Activated CD4-positive, alpha-beta T cell treated with anti-CD3 and anti-CD28 coated beads, Interleukin-2, amount 10 ng/mL, durations not matched to agents 24 days and 14 days (primary cell): ENCODE measurements around the gene SCIN. TPM values are rescaled to one million over a fixed set of nuclear protein-coding genes. Genes with fewer than 3 reads are reported as not detected.
"Not testable (repeated sequence)": the region's sequence is repeated elsewhere in the genome, so short reads cannot be mapped to it uniquely, and the experiment has no call there.

Experiments used
- DNase-seq: peaks from one replicate; pipeline ENCODE4 v3.0.0; 2022
- H3K27ac Mint-ChIP-seq: one replicate; pipeline ENCODE4 v1.8.0; 2022; ENCODE audit warnings: mild to moderate bottlenecking, mixed read lengths
- H3K27me3 Mint-ChIP-seq: one replicate; pipeline ENCODE4 v1.8.0; 2022; ENCODE audit warnings: mixed read lengths
- H3K36me3 Mint-ChIP-seq: one replicate; pipeline ENCODE4 v1.8.0; 2022; ENCODE audit warnings: low read depth, mild to moderate bottlenecking, mixed read lengths
- H3K4me1 Mint-ChIP-seq: one replicate; pipeline ENCODE4 v1.8.0; 2021; ENCODE audit warnings: mixed read lengths
- H3K4me3 Mint-ChIP-seq: one replicate; pipeline ENCODE4 v1.8.0; 2022; ENCODE audit warnings: mild to moderate bottlenecking, moderate library complexity, mixed read lengths
- H3K9me3 Mint-ChIP-seq: one replicate; pipeline ENCODE4 v1.8.0; 2021; ENCODE audit warnings: mixed read lengths
- intact Hi-C: fragments of 100-400 bp; cut with micrococcal nuclease; formaldehyde crosslinking; loops from one replicate; pipeline ENCODE4 v1.15.1; 2023
- total RNA-seq: library from RNA; stranded (reverse); gene quantifications from 2 replicates; pipeline ENCODE4 v1.2.3, GENCODE V29; 2022

SCIN gene
- total RNA-seq, 1 donor from 2014 or later = not detected

DNA sequence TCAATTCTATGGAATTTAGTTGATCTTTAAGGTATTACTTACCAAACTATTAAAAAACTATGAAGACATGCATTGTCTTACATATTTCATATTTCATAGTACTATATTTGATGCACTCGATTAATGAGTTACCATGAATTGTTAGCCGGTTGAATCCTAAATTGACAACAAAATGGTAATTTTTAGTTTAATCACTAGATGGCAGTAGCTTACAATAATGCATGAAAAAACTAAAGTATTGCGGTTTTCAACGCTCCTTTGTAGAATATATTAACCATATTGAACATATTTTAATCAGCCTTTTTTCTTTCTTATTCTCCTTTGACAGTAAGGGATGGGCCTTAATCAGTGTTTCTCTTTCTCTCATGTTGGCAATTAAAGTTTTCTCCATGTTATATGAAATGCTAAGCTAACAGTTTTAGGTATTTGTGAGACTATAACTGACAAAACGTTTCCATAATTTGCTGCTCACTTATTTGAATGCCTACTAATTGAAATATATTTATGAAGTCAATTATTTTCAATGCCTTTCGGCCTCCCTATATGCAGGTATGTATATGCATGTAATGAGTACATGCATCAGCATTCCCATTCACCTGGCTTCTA, 68.4 kb downstream of the SCIN start:
- Mint-ChIP-seq H3K9me3 (no peaks in the 10 kb centered on the region), H3K36me3 (no peaks in the 10 kb centered on the region), H3K27ac (no peak overlapping the region), H3K4me3 (no peak overlapping the region), H3K27me3 (peaks cover 9% of the 10 kb centered on the region), H3K4me1 (peaks cover 15% of the 10 kb centered on the region)
- intact Hi-C loops = loop anchor here (2.0 to 5.0 kb wide), 2 partner anchors 48 to 1818 kb away; partner anchors contain the start of gene ARL4A
- DNase-seq = no peak

DNA sequence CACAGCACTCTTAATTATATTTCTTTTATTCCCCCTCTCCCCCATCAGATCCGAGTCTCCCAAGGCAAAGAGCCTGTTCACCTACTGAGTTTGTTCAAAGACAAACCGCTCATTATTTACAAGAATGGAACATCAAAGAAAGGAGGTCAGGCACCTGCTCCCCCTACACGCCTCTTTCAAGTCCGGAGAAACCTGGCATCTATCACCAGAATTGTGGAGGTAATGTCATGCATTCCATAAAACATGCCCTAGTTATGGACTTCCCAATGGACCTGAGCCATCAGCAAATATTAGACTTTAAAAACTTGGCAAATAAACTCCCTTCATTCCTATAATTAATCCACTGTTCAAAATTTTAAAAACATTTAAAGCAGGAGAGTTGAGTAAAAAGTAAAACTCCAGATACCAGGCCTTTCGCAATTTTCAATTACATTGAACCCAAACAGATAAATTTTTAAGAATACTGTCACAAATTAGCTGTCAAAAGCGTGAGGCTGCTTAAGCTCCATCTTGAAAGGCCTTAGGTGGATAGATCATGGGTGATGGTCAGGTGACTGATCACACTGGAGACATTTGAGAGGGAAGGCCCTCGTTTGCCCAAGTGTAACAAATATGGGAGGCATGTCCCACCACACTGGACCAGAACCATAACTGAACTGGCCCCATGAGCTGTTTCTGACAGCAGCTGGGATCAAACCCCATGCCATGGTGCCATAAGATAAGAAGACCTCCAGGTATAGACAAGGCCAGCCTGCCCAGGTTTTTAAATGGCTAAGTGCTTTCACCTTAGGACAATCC, 70.0 kb downstream of the SCIN start:
- DNase-seq = no peak
- Mint-ChIP-seq H3K4me1 (peaks cover 15% of the 10 kb centered on the region), H3K27me3 (peaks cover 10% of the 10 kb centered on the region), H3K9me3 (no peaks in the 10 kb centered on the region), H3K36me3 (no peaks in the 10 kb centered on the region), H3K27ac (no peak overlapping the region), H3K4me3 (no peak overlapping the region)
- intact Hi-C loops = no loop called here

DNA sequence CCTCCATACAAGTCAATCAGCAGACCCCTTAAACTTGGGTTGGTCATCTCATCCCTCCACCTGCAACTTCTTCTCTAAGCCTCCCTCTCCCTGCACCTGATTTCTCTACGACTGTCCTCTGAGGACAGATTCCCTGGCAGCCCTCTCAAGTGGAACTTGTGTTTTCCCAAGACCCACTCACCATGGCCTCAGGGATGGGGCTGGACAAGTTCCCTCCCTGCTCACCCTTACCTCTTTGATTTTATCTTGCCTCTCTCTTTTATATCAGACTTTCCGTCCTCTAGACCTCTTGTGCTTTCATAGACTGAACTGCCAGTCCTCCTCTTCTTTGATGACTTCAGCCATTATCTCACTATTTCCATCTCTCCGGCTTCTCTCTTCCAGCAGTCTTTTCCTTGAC, 70.7 kb downstream of the SCIN start:
- peaks cover 11% of the 10 kb centered on the region for H3K4me1 Mint-ChIP-seq
- no peak overlapping the region for H3K4me3 Mint-ChIP-seq
- no peak overlapping the region for H3K27ac Mint-ChIP-seq
- peaks cover 11% of the 10 kb centered on the region for H3K27me3 Mint-ChIP-seq
- DNase-seq = no peak
- H3K36me3 Mint-ChIP-seq = no peaks in the 10 kb centered on the region
- intact Hi-C loops = no loop called here
- no peaks in the 10 kb centered on the region for H3K9me3 Mint-ChIP-seq

DNA sequence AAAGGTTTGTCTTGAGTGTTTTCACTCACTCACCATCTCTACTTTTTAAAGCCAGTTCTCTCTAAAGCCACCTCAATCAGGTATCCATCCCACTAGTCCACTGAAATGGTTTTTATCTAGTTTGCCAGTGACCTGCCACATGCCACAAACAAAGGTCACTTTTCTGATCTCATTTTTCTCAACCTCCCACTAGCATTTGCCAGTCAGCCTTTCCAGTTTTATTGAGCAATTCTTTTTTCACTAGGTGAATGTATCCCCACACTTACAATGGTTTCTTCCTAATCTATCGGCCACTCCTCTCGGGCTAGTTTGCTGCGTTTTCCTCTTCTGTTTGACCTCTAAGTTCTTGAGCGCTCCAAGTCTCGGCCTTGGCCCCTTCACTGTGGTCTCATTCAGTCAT, 72.0 kb downstream of the SCIN start:
- intact Hi-C loops = no loop called here
- H3K36me3 Mint-ChIP-seq = no peaks in the 10 kb centered on the region
- H3K27me3 Mint-ChIP-seq = peaks cover 6% of the 10 kb centered on the region
- peaks cover 5% of the 10 kb centered on the region for H3K4me1 Mint-ChIP-seq
- no peaks in the 10 kb centered on the region for H3K9me3 Mint-ChIP-seq
- no peak overlapping the region for H3K27ac Mint-ChIP-seq
- no peak overlapping the region for H3K4me3 Mint-ChIP-seq
- DNase-seq = no peak

DNA sequence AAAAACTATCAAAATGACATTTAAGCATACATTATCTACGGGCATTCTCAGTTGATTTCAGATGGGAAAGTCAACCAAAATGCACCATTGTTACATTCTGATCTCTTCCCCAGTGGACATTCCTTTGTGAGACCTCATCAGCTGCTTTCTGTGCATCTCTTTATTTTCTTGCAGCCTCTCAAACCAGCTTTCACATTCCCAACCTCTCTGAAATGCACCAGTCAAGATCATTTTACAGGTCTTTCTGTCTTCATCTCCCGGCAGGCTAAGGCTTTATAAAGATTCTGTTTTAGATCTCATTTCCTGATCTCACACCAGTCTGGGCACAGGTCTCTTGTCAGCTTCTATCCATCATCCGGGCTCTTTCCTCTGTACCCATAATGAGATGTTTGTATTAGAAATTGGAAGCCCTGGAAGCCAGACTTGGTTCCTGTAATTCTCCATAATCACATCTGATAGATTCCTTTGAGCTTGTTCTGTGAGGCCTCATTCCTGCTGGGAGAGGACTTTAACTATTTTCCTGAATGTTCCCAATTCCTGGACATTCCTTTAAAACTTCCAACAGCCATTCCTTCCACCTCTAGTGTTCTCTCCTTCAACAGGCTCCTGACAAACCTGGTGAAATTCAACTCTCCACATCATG, 72.6 kb downstream of the SCIN start:
- H3K27ac Mint-ChIP-seq = no peak overlapping the region
- intact Hi-C loops = no loop called here
- peaks cover 6% of the 10 kb centered on the region for H3K27me3 Mint-ChIP-seq
- no peak for DNase-seq
- no peaks in the 10 kb centered on the region for H3K9me3 Mint-ChIP-seq
- no peak overlapping the region for H3K4me3 Mint-ChIP-seq
- peaks cover 1% of the 10 kb centered on the region for H3K4me1 Mint-ChIP-seq
- H3K36me3 Mint-ChIP-seq = no peaks in the 10 kb centered on the region

DNA sequence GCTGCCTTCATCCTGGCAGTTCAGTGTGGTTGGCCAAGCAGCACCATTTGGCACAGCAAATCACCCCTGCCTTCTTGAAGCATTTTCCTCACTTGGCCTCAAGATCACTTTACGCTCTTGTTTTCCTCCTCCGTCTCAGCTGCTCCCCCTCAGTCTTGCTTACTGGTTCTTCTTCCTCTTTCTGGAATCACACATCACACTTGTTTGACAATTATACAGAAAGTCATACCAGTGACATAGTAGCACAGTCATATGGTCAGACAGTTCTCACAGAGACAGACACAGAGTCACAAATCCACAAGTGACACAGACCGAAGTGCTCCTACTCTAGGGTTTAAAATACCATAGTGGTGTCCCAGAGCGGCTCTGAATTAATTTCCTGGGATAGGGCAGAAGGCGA, 73.1 kb downstream of the SCIN start:
- Mint-ChIP-seq H3K27me3 (peaks cover 6% of the 10 kb centered on the region), H3K27ac (no peak overlapping the region), H3K4me3 (no peak overlapping the region), H3K4me1 (no peaks in the 10 kb centered on the region), H3K36me3 (no peaks in the 10 kb centered on the region), H3K9me3 (no peaks in the 10 kb centered on the region)
- no peak for DNase-seq
- intact Hi-C loops = no loop called here

DNA sequence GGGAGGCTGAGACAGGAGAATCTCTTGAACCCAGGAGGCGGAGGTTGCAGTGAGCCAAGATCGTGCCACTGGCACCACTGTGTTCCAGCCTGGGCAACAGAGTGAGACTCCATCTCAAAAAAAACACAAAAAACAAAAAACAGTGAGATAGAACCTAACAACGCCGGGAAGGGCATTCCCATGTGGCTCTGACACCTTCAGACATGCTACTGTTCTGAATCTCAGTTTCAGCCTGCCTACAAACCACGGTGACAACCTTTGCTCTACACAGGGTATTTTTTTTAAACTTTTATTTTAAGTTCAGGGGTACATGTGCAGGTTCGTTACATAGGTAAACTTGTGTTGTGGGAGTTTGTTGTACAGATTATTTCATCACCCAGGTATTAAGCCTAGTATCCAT, 74.7 kb downstream of the SCIN start:
- H3K27me3 Mint-ChIP-seq, H3K36me3 Mint-ChIP-seq, intact Hi-C loops, H3K9me3 Mint-ChIP-seq, H3K27ac Mint-ChIP-seq, H3K4me3 Mint-ChIP-seq, H3K4me1 Mint-ChIP-seq, DNase-seq: not testable (repeated sequence)

DNA sequence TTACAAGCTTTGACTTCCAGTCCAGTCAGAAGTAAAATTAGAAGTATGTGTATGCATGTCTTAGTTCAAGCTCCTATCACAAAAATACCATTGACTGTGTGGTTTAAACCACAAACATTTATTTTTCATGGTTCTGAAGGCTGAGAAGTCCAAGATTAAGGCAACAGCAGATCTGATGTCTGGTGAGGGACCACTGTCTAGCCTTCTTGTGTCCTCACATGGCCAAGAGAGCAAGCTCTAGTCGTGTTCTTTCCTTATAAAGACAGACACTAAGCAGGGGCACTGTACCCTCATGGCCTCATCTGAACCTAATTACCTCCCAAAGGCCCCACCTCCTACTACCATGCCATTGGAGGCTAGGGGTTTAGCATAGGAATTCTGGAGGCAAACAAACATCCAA, 75.6 kb downstream of the SCIN start:
- Mint-ChIP-seq H3K36me3 (no peaks in the 10 kb centered on the region), H3K4me3 (no peak overlapping the region), H3K9me3 (no peaks in the 10 kb centered on the region), H3K27ac (no peak overlapping the region), H3K4me1 (no peaks in the 10 kb centered on the region), H3K27me3 (peaks cover 2% of the 10 kb centered on the region)
- DNase-seq = no peak
- intact Hi-C loops = no loop called here

DNA sequence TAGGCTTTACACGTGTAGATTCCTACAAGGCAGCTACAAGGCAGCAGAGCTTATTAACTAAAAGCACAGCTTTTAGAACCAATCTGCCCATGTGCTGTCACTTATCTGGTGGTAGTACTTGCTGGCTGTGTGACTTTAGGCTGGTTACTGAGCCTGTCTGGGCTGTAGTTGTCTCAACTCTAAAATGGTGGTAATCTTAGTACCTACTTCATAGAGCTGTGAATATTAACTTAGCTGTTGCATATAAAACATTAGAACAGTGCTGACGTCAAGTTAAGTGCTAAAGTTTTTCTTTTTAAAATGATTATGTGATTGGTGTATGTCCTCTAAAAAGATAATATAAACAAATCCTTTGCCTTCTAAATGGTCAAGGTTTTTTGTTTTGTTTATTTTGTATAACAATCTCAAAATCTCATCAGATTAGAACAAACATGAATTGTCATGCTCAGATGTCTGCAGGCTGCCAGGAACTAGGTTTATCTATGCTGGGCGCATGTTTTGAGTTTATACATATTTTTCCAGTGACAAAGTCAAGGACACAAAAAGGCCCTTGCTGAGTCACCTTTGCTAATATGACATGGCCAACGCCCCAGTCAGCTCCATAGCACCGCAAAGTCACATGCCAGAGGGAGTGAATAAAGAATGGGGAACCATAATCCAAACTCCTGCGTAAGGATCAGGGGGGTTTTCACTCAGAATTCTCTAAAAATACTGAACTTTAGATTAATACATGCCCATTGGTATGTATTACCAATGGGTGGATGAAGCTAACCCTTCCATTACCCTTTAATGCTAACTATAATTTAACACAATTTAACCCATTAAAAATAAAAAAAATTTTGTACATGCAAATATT, 77.1 kb downstream of the SCIN start:
- intact Hi-C loops = no loop called here
- no peaks in the 10 kb centered on the region for H3K9me3 Mint-ChIP-seq
- no peak for DNase-seq
- no peak overlapping the region for H3K4me3 Mint-ChIP-seq
- H3K4me1 Mint-ChIP-seq = no peaks in the 10 kb centered on the region
- H3K36me3 Mint-ChIP-seq = no peaks in the 10 kb centered on the region
- H3K27ac Mint-ChIP-seq = no peak overlapping the region
- peaks cover 2% of the 10 kb centered on the region for H3K27me3 Mint-ChIP-seq

DNA sequence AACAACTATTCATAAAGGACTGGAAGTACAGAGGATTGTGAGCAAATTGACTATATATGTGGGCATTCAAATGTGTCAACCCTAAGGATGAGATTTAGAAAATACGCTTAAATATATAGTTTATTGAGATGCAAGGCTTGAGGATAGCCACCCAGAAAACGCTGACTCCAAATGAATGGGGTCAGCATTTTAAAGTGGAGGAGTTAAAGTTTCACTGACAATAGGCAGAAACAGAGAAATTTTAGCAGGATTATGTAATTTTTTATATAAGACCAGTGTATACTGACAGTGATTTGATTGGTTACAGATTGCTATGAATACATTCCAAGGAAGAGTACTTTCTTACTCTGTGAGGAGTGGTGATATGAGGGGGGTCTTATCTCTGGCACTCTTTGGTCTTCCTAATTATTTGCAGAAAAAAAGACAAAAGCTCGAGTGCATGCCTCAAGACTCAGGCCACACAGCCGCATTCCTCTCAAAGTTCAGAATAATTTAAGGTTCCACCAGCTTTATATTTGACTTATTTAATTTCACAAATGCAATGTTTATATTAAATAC, 78.3 kb downstream of the SCIN start:
- Mint-ChIP-seq H3K9me3 (no peaks in the 10 kb centered on the region), H3K36me3 (no peaks in the 10 kb centered on the region)

DNA sequence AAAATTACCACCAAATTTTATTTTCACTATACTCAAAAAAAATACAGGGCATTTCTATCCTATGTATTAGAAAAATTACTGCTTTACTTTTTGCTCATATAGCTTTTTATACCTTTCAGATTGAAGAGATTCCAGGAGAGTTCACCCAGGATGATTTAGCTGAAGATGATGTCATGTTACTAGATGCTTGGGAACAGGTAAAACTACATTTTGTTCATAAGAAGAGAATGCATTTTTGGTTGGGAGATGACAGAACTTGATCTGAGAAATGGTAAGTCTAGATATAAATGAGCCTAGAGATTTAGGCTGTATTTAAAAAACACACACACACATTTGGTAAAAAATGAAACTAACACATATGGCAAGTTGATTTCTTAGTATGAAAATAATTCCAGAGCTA, 78.8 kb downstream of the SCIN start:
- H3K9me3 Mint-ChIP-seq = no peaks in the 10 kb centered on the region

More for the DNA sequence above, 78.3 kb downstream of the SCIN start:
- Mint-ChIP-seq H3K4me3 (no peak overlapping the region), H3K27ac (no peak overlapping the region), H3K27me3 (peaks cover 2% of the 10 kb centered on the region), H3K4me1 (no peaks in the 10 kb centered on the region)
- no peak for DNase-seq
- intact Hi-C loops = no loop called here

DNA sequence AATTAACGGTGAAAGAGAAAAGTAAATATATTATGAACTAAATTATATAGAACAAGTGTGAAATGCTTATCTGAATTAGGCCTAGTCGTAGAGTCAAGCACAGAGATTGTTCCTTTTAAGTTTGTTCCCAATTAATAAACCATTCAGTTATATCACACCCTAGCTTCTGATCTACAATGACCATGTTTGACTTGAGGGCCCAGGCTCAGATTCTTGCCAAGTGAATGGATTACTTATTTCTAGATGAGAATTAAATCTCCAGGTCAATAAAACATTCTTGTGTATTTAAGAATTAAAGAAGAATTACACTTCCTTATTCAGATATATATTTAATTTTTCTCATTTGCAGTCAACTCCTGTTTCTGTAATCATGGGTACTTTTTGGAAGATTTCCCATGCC, 79.6 kb downstream of the SCIN start:
- Mint-ChIP-seq H3K27ac (no peak overlapping the region), H3K4me1 (no peaks in the 10 kb centered on the region), H3K9me3 (no peaks in the 10 kb centered on the region), H3K36me3 (no peaks in the 10 kb centered on the region), H3K27me3 (peaks cover 2% of the 10 kb centered on the region), H3K4me3 (no peak overlapping the region)
- DNase-seq = no peak
- intact Hi-C loops = no loop called here

More for the DNA sequence above, 78.8 kb downstream of the SCIN start:
- intact Hi-C loops = no loop called here
- peaks cover 2% of the 10 kb centered on the region for H3K27me3 Mint-ChIP-seq
- no peak for DNase-seq
- H3K4me1 Mint-ChIP-seq = no peaks in the 10 kb centered on the region
- no peak overlapping the region for H3K27ac Mint-ChIP-seq
- H3K36me3 Mint-ChIP-seq = no peaks in the 10 kb centered on the region
- no peak overlapping the region for H3K4me3 Mint-ChIP-seq

DNA sequence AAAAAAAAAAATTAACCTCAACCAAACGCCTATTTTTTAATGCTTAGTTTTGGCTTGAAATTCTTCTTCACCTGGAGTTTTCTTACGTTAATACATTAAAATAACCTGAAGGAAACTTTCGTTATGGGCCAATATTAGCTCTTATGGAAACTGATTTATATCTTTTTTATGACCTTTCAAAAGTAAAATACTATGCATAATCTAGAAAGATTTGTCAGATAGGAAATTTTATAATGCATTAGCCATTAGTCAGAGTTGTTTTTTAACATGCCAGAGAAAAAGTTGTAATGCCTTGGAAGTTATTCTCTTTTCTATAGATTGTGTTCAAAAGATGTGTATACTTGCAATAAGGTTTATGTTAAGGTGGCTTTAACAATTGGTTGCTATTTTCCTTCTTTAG, 82.6 kb downstream of the SCIN start:
- intact Hi-C loops = no loop called here

More for the DNA sequence above, 82.6 kb downstream of the SCIN start:
- peaks cover 1% of the 10 kb centered on the region for H3K27me3 Mint-ChIP-seq
- no peak overlapping the region for H3K4me3 Mint-ChIP-seq
- H3K4me1 Mint-ChIP-seq = no peaks in the 10 kb centered on the region
- no peaks in the 10 kb centered on the region for H3K9me3 Mint-ChIP-seq
- no peak for DNase-seq
- no peaks in the 10 kb centered on the region for H3K36me3 Mint-ChIP-seq
- no peak overlapping the region for H3K27ac Mint-ChIP-seq
